Mesangial cell (primary cell): Measurements from ENCODE around the gene TOB1. TPM values are rescaled to one million over a fixed set of nuclear protein-coding genes. Genes with fewer than 3 reads are reported as not detected.

ENCODE experiments used
- total RNA-seq: library from RNA; depleted of rRNA; stranded (reverse); fragments of >200 nt; gene quantifications from 2 replicates; pipeline ENCODE4 v1.2.3, GENCODE V29; 2015

TOB1 gene
- 4.2 and 16.6 TPM in 2 replicates for total RNA-seq

GRCh38 chr17:50866261-50866949 lies at the start of gene TOB1:
Gene TOB1 (minus strand): TSS chr17:50866354. CDS start chr17:50864017, 2,337 bp downstream.

GRCh38 chr17:50835301-50836234 lies 30.6 kb downstream of the TOB1 start, which contains the start of gene WFIKKN2:
Gene WFIKKN2 (plus strand): TSS chr17:50835586. CDS start chr17:50835938, 352 bp downstream.

Other genes starting within 250 kb of the TOB1 start
- gene ABCC3, start 231.5 kb downstream of the TOB1 start, total RNA-seq = 10.4 and 61.5 TPM in 2 replicates
- 23.1 and 29.7 TPM in 2 replicates for gene ANKRD40, start 158.4 kb downstream of the TOB1 start, total RNA-seq
- 17.1 and 21.7 TPM in 2 replicates for gene LUC7L3, start 146.8 kb downstream of the TOB1 start, total RNA-seq
- not detected in 2 replicates for gene ANKRD40CL, start 98.8 kb downstream of the TOB1 start, total RNA-seq
- 0.13 and 0.16 TPM in 2 replicates for gene WFIKKN2, start 30.8 kb downstream of the TOB1 start, total RNA-seq